ENCODE data around the gene OXA1L. TPM values are rescaled to one million over a fixed set of nuclear protein-coding genes. Genes with fewer than 3 reads are reported as not detected.

Gene OXA1L
- total RNA-seq, result 31.2 and 35.9 TPM in 2 replicates

DNA sequence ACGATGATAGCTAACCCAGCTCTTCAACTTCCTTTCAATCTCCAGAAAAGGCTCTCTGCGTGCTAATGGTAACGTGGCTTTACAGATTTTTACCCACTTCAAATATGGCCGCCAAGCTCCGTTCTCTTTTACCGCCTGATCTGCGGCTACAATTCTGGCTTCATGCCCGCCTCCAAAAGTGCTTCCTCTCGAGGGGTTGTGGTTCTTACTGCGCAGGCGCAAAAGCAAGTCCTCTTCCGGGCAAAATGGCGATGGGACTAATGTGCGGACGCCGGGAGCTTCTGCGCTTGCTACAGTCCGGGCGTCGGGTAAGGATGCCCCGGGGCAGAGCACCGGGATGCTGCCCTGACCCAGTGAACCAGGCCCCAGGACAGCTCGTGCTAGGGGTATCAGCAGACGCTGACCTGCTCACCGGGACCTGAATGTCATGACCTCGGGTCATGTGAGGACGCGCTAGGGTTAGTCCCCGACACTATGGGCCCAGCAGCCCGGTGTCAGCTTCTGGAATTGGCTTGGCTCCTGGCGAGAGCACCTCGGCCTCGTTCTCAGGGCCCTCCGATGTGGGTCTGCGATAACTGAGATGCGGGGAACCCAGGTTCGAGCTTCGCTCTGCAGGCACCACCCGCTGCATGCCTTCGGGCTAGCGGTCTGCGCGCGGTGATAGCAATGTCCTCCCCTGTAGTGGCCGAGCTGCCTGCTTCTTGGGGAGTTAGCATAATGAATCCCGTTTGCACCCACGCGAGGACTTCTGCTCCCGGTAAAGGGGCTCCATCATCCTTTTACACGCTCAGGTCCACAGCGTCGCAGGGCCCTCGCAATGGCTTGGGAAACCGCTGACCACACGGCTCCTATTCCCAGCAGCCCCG lies at the start of gene OXA1L:
TSS of gene OXA1L (plus strand) at position 232 of the 866 bp plus-strand sequence. CDS start at position 246, 14 bp downstream.

DNA sequence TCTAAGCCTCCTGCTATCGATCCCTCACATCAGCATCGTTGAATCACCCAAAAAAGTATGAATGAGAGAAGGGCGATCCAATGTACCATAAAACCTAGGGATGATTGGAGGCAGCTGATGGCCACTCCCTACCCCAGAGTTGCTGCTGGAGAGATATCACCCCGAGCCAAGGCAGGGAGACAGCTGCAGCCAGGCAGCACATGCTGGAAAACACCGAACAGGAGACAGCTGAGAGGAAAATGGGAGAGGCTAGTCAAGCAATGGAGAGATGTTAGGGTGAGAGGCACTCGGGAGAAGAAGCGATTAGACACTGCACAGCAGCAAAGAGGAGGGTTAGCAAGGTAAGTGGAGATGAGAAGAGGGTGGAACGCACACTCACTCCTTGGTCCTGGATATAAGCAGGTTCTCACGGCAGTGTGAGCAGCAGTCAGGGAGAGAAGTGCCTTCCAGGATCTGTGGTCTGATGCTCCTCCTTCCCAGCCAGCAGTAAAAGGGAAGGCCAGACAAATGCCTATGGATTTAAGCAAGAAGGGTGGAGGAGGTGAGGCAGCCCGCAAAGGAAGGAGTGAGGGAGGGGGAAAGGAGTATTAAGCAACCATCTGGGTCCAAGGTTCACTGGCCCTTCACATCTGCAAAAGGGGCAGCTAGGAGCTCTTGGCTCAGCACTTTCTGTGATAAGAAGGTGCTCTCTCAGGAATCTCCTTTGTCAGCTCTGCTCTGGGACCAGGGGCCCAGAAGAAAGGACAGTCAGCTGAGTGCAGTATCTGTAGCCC lies 48.6 kb downstream of the OXA1L start, which contains the start of gene SLC7A7:
TSS of gene SLC7A7 (minus strand) at position 495 of the 773 bp plus-strand sequence. CDS start 2,037 bp downstream, outside the sequence.

Other genes with a start within 250 kb of the OXA1L start
- gene DAD1, start 177.5 kb upstream of the OXA1L start, total RNA-seq, result 205 and 233 TPM in 2 replicates
- 15.4 and 35.7 TPM in 2 replicates for gene ABHD4, start 168.4 kb upstream of the OXA1L start, total RNA-seq
- gene OR6J1, start 122.3 kb upstream of the OXA1L start, total RNA-seq, result not detected in 2 replicates
- gene SLC7A7, start 48.7 kb downstream of the OXA1L start, total RNA-seq, result 1.3 and 2.9 TPM in 2 replicates
- 41.7 and 64.5 TPM in 2 replicates for gene MRPL52, start 63.2 kb downstream of the OXA1L start, total RNA-seq
- 519 and 576 TPM in 2 replicates for gene MMP14, start 69.9 kb downstream of the OXA1L start, total RNA-seq
- 48.4 and 69.1 TPM in 2 replicates for gene LRP10, start 105.1 kb downstream of the OXA1L start, total RNA-seq
- 0.12 and 0.22 TPM in 2 replicates for gene REM2, start 116.5 kb downstream of the OXA1L start, total RNA-seq
- 70.1 and 82.8 TPM in 2 replicates for gene RBM23, start 152.5 kb downstream of the OXA1L start, total RNA-seq
- 73.1 and 88.4 TPM in 2 replicates for gene PRMT5, start 162.7 kb downstream of the OXA1L start, total RNA-seq
- gene HAUS4, start 190.4 kb downstream of the OXA1L start, total RNA-seq, result 33.9 and 47.9 TPM in 2 replicates
- gene AJUBA, start 215.9 kb downstream of the OXA1L start, total RNA-seq, result 30.9 and 65.7 TPM in 2 replicates
- gene C14orf93, start 243.5 kb downstream of the OXA1L start, total RNA-seq, result 8.0 and 10.0 TPM in 2 replicates